ENCODE results near the gene CCDC106. TPM values are rescaled to one million over a fixed set of nuclear protein-coding genes. Genes with fewer than 3 reads are reported as not detected.

The CCDC106 gene
- total RNA-seq, 1 donor from 2014 or later = 18.9 TPM

DNA sequence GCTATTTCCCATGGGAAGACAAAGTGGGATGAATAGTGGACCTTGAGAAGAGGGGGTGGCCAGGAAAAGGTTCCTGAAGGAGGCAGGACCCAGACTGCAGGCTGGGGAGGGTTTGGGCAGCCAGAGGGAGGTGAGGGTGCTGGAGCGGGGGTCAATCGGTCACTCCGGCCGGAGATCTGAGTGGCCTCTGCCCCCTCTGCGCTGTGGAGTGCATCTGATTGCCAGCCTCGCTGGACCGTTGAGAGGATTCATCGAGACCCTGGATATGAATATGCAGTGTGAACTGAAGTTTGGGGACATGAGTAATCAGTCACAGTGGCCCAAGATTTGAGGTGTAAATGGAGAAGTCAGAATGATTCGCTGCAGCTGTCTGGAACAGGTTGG lies 12.7 kb upstream of the CCDC106 start:
- no peak for DNase-seq (ENCODE audit: low read depth, low spot score)
- Mint-ChIP-seq H3K4me1 (peaks cover 45% of the 10 kb centered on the region), H3K36me3 (ENCODE audit: low read depth) (peaks cover 8% of the 10 kb centered on the region), H3K27me3 (ENCODE audit: low read depth) (no peaks in the 10 kb centered on the region), H3K4me3 (peak overlapping the region; percentile 96), H3K9me3 (peaks cover 2% of the 10 kb centered on the region), H3K27ac (ENCODE audit: unreplicated experiment) (peak overlapping the region; percentile 100)
- no peak for TF ChIP-seq CTCF (conservative IDR thresholded peaks at IDR 0.05)

- H3K4me3 Mint-ChIP-seq = peak overlapping the region; percentile 96
- TF ChIP-seq CTCF (conservative IDR thresholded peaks at IDR 0.05) = no peak
- H3K27me3 Mint-ChIP-seq (ENCODE audit: low read depth) = peaks cover 2% of the 10 kb centered on the region
- peaks cover 10% of the 10 kb centered on the region for H3K36me3 Mint-ChIP-seq (ENCODE audit: low read depth)
- peak overlapping the region; percentile 100 for H3K27ac Mint-ChIP-seq (ENCODE audit: unreplicated experiment)
- peaks cover 2% of the 10 kb centered on the region for H3K9me3 Mint-ChIP-seq
- peaks cover 49% of the 10 kb centered on the region for H3K4me1 Mint-ChIP-seq
- DNase-seq (ENCODE audit: low read depth, low spot score) = no peak
These were observed 12.1 kb upstream of the CCDC106 start for GRCh38 chr19:55635856-55636440.

- Mint-ChIP-seq H3K27me3 (ENCODE audit: low read depth) (peaks cover 8% of the 10 kb centered on the region), H3K4me1 (peaks cover 54% of the 10 kb centered on the region), H3K9me3 (peaks cover 2% of the 10 kb centered on the region), H3K36me3 (ENCODE audit: low read depth) (peaks cover 10% of the 10 kb centered on the region), H3K27ac (ENCODE audit: unreplicated experiment) (no peak overlapping the region), H3K4me3 (peak overlapping the region; percentile 96)
- DNase-seq (ENCODE audit: low read depth, low spot score) = no peak
- TF ChIP-seq CTCF (conservative IDR thresholded peaks at IDR 0.05) = no peak
These were observed 11.3 kb upstream of the CCDC106 start for GRCh38 chr19:55636723-55637122.

- Mint-ChIP-seq H3K4me3 (peak overlapping the region; percentile 96), H3K27ac (ENCODE audit: unreplicated experiment) (peak overlapping the region; percentile 65), H3K27me3 (ENCODE audit: low read depth) (peaks cover 14% of the 10 kb centered on the region), H3K4me1 (peaks cover 56% of the 10 kb centered on the region), H3K9me3 (peaks cover 2% of the 10 kb centered on the region), H3K36me3 (ENCODE audit: low read depth) (peaks cover 10% of the 10 kb centered on the region)
- no peak for DNase-seq (ENCODE audit: low read depth, low spot score)
- no peak for TF ChIP-seq CTCF (conservative IDR thresholded peaks at IDR 0.05)
These were observed 10.5 kb upstream of the CCDC106 start for GRCh38 chr19:55637534-55637933.

GRCh38 chr19:55638864-55639359 lies 9.1 kb upstream of the CCDC106 start:
- peak; percentile 58 for TF ChIP-seq CTCF (conservative IDR thresholded peaks at IDR 0.05)
- H3K4me1 Mint-ChIP-seq = peaks cover 62% of the 10 kb centered on the region

More at GRCh38 chr19:55638864-55639359, 9.1 kb upstream of the CCDC106 start:
- Mint-ChIP-seq H3K9me3 (peaks cover 2% of the 10 kb centered on the region), H3K27me3 (ENCODE audit: low read depth) (peaks cover 21% of the 10 kb centered on the region), H3K36me3 (ENCODE audit: low read depth) (peaks cover 16% of the 10 kb centered on the region), H3K4me3 (peak overlapping the region; percentile 88), H3K27ac (ENCODE audit: unreplicated experiment) (no peak overlapping the region)
- peak; percentile 47 for DNase-seq (ENCODE audit: low read depth, low spot score)

Measured in neural crest cell (in vitro differentiated cells).